ENCODE measurements around the gene PLCB1.

DNA sequence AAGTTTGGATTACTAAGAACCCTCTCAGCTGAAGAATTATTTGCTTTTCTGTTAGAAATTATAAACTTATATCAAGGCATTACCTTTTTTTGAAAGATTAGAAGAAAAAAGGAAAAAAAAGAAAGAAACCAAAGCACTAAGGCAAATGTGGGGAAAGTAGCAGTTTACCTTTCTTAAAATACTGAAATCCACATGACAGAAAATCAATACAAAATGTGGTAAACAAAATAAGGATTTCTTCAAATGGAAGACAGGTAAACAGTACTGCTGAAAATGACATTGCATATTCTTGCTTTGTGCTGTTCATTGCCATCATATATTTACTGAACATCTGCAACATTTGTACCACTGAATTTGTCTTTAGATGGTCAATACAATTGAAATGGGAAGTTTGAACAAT lies 525.6 kb downstream of the PLCB1 start:
- TF ChIP-seq EZH2 (IDR thresholded peaks at IDR 0.05; ENCODE audit: borderline replicate concordance, low read depth, low read length, severe bottlenecking) = no peak
- no peak for TF ChIP-seq POLR2AphosphoS5 (IDR thresholded peaks at IDR 0.05; ENCODE audit: insufficient read depth, low read depth, low read length)
- TF ChIP-seq, protein P1, sequence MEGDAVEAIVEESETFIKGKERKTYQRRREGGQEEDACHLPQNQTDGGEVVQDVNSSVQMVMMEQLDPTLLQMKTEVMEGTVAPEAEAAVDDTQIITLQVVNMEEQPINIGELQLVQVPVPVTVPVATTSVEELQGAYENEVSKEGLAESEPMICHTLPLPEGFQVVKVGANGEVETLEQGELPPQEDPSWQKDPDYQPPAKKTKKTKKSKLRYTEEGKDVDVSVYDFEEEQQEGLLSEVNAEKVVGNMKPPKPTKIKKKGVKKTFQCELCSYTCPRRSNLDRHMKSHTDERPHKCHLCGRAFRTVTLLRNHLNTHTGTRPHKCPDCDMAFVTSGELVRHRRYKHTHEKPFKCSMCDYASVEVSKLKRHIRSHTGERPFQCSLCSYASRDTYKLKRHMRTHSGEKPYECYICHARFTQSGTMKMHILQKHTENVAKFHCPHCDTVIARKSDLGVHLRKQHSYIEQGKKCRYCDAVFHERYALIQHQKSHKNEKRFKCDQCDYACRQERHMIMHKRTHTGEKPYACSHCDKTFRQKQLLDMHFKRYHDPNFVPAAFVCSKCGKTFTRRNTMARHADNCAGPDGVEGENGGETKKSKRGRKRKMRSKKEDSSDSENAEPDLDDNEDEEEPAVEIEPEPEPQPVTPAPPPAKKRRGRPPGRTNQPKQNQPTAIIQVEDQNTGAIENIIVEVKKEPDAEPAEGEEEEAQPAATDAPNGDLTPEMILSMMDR (IDR thresholded peaks at IDR 0.05; ENCODE audit: extremely low read depth in 1 of 2, insufficient read depth in 1 of 2, low read depth in 1 of 2, low read length in 2 of 2) = no peak
- no peak for TF ChIP-seq FOS (IDR thresholded peaks at IDR 0.05; ENCODE audit: borderline replicate concordance, insufficient read depth, low read length)
- TF ChIP-seq JUN (IDR thresholded peaks at IDR 0.05; ENCODE audit: borderline replicate concordance, insufficient read depth, insufficient read length, low read depth) = no peak
